Neural progenitor cell (in vitro differentiated cells): ENCODE results near the gene COX7A1.

Source experiments
- CTCF ChIP-seq: fragments of 200-600 bp; sonication (generic); IDR thresholded peaks from 2 replicates; pipeline ENCODE4 v1.5.1; 2017; ENCODE audit warnings: antibody characterized with exemption, mild to moderate bottlenecking
- EZH2 ChIP-seq: fragments of 200-600 bp; sonication (generic); IDR thresholded peaks from 2 replicates; pipeline ENCODE4 v1.6.1; 2017; ENCODE audit warnings: antibody characterized with exemption, mild to moderate bottlenecking, moderate library complexity
- EZH2phosphoT487 ChIP-seq: fragments of 200-600 bp; sonication (generic); IDR thresholded peaks from 2 replicates; pipeline ENCODE4 v1.6.1; 2017; ENCODE audit warnings: antibody characterized with exemption

GRCh38 chr19:36113894-36114720 is 38.1 kb downstream of the COX7A1 start:
- TF ChIP-seq CTCF (no peak), EZH2 (no peak), EZH2phosphoT487 (no peak)
